GM18498 (cell line): Measurements from ENCODE around the gene CACNA2D4.

Experiments used
- ATAC-seq: cut with Tn5 transposase; IDR thresholded peaks from one replicate; pipeline ENCODE4 v1.9.1; 2021; ENCODE audit warnings: mild to moderate bottlenecking, moderate library complexity; ENCODE audit not compliant: unreplicated experiment

CACNA2D4 gene

GRCh38 chr12:1847411-1847810 lies 71.0 kb downstream of the CACNA2D4 start:
- ATAC-seq = no peak

- ATAC-seq = no peak
Measured at GRCh38 chr12:1846421-1847405, 71.7 kb downstream of the CACNA2D4 start.

DNA sequence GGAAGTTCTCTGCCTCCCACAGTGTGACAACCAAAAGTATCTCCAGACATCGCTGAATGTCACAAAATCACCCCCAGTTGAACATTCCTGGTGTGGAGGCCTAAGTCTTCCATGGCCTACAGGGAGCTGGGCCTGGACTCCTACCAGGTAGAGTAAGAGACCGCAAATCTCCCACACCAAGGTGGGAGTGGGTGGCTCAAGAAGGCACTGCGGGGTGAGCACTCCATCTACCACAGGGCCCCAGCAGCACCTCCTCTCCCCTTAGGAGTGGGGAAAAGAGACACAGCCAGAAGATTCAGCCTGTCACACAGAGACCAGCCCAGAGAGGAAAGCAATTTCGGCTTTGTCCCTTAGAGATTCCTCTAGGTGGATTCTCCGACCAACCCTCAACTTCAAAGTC lies 72.6 kb downstream of the CACNA2D4 start:
- no peak for ATAC-seq

GRCh38 chr12:1845427-1845826 lies 73.0 kb downstream of the CACNA2D4 start:
- ATAC-seq = no peak

GRCh38 chr12:1844661-1845409 lies 73.6 kb downstream of the CACNA2D4 start:
- ATAC-seq = no peak

DNA sequence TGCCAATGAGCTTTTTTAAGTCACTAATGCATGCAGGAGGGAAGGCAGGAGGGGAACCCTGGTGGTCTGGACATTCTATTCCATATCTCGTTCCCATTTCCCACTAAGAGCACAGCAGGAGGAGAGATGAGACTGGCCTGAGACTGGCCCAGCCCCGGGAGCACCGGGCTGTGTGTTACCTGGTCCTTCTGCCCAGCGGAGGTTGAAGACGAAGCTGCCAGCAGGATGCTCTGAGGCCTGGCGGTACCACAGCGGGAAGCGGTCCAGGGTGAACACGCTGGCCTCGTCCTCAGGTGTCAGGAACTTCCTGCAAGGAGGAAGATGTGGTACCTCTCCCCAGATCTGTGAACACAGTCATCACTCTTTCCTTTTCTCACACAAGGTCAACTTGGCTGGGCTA lies 74.2 kb downstream of the CACNA2D4 start:
- ATAC-seq = no peak

GRCh38 chr12:1843641-1844005 lies 74.8 kb downstream of the CACNA2D4 start:
- no peak for ATAC-seq

DNA sequence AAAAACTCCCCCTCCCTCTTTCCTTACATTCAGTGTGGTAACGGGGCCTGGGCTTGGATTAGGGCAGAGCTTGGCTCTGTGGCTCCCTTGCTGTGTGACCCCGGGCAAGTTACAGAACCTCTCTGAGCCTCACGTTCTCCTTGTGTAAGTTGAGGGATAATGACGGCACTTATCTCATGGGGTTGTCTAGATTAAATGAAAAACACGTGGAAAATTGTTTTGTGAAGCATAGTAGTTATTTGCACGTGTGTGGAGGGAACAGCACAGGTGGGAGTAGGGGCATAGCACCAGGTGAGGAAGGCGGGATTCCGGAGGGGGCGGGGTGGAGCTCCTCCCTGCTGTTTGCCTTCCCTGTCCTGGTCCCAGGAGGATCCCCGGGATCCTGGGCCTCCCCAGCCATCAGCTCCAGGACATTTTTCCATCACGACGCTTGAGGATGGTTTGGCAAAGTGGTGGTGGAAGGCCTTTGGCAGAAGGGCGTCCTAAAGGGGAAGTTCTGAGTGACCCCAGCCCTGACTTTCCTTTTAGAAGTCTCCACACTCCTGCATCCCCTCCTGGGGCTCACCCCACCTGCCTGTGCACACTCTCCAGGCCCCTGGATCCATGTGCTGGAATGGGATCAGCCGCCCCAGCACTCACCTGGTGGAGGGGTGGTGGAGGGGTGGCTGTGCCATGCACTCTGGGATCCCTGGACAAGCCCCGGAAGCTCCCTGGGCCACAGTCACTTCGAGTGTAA lies 75.4 kb downstream of the CACNA2D4 start:
- no peak for ATAC-seq

DNA sequence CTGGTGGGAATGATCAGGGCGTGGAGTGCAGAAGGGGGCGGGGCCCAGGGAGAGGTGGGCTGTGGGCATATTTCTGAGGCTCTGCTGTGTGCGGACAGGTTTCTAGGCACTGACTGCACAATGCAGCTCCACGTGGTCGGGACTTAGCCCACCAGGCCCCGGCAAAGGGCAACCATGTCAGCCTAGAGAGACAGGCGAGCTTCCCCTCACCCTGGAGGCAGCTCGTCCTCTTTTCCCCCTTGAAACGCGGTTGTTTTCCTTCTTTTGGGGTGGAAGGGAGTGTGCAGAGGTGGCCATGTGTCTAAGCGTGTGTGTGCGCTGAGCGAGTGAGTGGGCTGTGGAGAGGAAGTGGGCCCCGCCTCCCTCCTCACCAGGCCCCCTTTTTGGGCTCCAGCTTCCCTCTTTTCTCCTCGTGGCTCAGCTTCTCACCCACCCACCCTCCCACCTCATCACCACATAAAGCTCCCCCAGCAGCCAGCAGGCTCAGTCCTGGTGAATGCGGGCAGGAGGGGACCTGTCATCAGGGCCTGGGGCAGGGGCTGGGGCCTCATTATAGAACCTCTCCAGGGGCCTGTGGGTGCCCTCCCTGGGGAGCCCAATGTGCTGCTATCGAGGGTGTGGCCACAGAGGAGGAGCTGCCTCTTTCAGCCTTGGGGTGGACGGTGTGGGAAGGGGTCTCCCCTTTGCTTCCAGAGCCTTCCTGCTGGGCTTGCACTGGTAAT lies 76.1 kb downstream of the CACNA2D4 start:
- ATAC-seq = no peak

GRCh38 chr12:1841586-1842182 lies 76.8 kb downstream of the CACNA2D4 start:
- ATAC-seq = no peak

DNA sequence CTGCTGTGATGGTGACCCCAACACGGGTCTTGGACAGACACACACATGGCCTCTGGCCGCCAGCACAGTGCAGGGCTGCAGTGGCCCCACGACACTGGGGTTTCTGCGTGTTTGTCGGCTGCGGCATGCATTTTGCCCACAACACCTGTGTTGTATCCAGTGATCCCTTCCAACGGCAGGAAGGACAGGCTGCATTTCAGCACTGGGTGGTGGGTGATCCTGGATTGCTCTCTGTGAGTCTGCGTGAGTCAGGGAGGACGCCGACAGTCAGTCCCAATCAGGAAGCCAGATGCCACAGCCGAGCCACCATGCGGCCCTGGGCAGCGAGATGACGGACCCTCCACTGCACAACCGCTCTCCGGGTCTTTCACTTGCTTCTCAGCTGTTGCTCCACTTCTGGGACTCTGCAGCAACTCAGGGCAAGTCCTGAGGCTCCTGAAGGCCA lies 77.4 kb downstream of the CACNA2D4 start:
- no peak for ATAC-seq

DNA sequence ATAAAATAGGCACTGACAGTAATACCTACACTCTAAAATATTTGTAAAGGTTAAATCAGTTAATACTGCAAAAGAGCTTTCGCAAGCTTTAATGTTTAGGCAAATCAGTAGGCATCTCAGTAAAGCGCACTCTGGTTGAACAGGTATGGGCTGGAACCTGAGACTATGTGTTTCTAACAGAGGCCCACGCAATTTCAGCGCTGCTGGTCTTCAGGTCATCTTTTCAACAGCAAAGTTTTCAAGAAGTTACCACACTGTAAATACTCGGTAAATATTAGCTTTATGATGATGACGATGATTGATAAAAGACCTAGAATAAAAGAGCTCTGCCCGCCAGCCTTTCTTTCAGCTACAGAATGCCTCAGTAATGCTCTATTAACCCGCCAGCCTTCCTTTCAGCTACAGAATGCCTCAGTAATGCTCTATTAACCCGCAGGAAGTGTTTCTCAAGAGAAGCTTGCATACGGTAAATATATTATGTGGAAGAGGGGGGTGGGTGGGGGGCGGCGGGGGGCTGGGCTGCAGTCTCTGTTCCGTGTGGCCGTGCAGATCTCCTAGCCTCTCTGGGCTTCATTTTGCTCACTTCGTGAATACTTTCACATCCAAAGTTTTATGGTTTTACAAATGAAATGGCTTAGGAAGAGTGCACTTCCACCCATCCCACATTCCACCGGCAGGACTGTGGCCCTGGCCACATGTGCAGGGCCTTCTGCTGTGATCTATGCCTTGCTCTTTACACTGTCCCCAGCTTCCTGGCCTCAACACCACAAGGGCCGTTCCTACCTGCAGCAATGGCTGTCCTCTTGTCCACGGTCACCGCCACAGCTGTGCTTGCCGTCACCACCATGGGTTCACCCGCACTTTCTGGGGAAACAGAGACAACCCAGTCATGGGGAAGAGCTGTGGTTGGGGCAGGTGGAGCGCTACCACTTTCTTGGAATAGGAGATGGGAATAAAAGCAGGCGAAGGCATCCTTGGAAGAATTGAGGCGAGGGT lies 78.2 kb downstream of the CACNA2D4 start:
- no peak for ATAC-seq

- ATAC-seq = no peak
Measured at GRCh38 chr12:1839464-1839863, 79.0 kb downstream of the CACNA2D4 start.

- ATAC-seq = no peak
Measured at GRCh38 chr12:1838994-1839365, 79.5 kb downstream of the CACNA2D4 start.

DNA sequence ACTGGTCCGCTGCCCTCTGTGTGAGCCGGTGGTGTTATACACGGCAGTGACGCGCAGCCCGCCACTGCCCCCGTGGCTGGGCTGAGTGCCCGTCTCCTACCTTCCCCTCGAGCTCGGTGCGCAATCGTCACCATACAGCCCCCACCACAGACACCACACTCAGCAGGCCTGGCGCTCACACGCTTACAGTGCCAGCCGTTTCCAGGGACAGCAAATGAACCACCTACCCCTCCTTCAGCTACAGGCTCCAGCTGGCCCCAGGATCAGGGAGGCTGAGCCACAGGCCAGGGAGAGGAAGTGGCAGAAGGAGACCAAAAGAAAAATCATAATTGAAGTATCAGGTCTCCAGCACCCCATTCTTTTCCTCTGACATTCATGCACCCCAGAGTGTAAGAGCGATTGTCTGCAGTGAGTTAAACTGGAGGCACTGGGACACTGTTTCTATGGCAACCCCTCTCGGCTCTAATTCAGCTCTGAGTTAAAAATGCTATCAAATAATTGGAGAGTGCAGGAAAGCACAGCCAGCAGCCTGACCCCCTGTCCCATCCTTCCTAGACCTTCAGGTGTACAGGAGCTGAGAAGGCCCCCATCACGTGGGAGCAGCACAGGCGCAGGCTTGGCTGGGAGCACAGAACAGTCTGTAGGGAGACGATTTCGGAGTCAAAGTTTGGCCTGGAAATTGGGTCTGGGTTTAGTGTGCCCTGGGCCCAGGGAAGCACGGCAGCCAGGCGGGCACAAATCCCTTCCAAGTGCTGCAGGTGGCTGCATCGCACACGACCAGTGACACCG lies 80.1 kb downstream of the CACNA2D4 start:
- ATAC-seq = no peak

DNA sequence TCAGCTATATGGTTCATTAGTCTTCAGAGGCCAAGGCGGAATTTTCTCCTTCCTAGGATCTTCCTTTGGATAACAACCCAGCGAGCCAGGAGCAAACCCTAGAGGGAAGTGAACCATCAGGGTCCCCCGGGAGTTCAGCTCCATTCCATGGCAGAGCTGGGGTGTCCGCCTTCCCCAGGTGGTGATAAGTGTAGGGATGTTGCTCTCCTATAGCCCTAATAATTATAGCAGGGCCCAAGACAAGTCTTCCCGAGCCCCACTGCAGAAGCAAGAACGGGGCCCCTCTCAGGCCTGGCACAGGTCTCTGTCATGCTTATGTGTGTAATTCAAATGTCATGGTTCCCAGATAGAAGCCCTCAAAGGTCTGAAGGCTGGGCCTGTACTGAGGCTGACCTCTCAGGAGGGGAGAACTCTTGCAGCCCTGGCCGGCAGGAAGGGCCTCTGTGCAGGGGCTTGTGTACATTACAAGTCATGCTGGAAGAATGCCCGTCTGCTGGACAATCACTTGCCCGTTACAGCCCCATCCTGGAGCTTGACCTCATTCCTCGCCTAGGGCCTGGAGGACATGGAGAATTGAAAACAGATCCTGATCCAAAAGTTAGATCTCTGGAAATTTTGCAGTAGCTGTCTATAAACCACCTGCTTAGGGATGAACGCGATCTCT lies 80.8 kb downstream of the CACNA2D4 start:
- no peak for ATAC-seq

- no peak for ATAC-seq
Measured at GRCh38 chr12:1836854-1837421, 81.5 kb downstream of the CACNA2D4 start.
